HG02588 (cell line): ENCODE results near the gene OLFML2B.

ENCODE experiments used
- ATAC-seq: cut with Tn5 transposase; IDR thresholded peaks from one replicate; pipeline ENCODE4 v1.9.1; 2021; ENCODE audit warnings: mild to moderate bottlenecking, moderate library complexity; ENCODE audit not compliant: unreplicated experiment

OLFML2B gene

GRCh38 chr1:161981735-161982506, 41.7 kb downstream of the OLFML2B start:
- ATAC-seq: no peak

GRCh38 chr1:161981126-161981525, 42.5 kb downstream of the OLFML2B start:
- ATAC-seq: no peak

- ATAC-seq: no peak
Measured at GRCh38 chr1:161978011-161978790, 45.5 kb downstream of the OLFML2B start.

- ATAC-seq: no peak
Measured at GRCh38 chr1:161973924-161974845, 49.5 kb downstream of the OLFML2B start.

- ATAC-seq: no peak
Measured at GRCh38 chr1:161972828-161973227, 50.8 kb downstream of the OLFML2B start.

GRCh38 chr1:161970633-161971032, 53.0 kb downstream of the OLFML2B start:
- ATAC-seq: no peak

GRCh38 chr1:161970036-161970435, 53.6 kb downstream of the OLFML2B start:
- no peak for ATAC-seq

GRCh38 chr1:161966067-161966466, 57.6 kb downstream of the OLFML2B start:
- no peak for ATAC-seq

GRCh38 chr1:161962091-161962887, 61.4 kb downstream of the OLFML2B start:
- peak; percentile 76 for ATAC-seq

- ATAC-seq: no peak
Measured at GRCh38 chr1:161958425-161958824, 65.2 kb downstream of the OLFML2B start.

- no peak for ATAC-seq
Measured at GRCh38 chr1:161956930-161957329, 66.7 kb downstream of the OLFML2B start.

- no peak for ATAC-seq
Measured at GRCh38 chr1:161956097-161956496, 67.6 kb downstream of the OLFML2B start.

GRCh38 chr1:161955606-161956005, 68.1 kb downstream of the OLFML2B start:
- ATAC-seq: no peak

GRCh38 chr1:161954466-161954865, 69.2 kb downstream of the OLFML2B start:
- ATAC-seq: no peak

GRCh38 chr1:161954050-161954449, 69.6 kb downstream of the OLFML2B start:
- no peak for ATAC-seq

- no peak for ATAC-seq
Measured at GRCh38 chr1:161953256-161953920, 70.3 kb downstream of the OLFML2B start.

- ATAC-seq: no peak
Measured at GRCh38 chr1:161952607-161953172, 71.0 kb downstream of the OLFML2B start.

- no peak for ATAC-seq
Measured at GRCh38 chr1:161951646-161952045, 72.0 kb downstream of the OLFML2B start.

GRCh38 chr1:161950377-161950776, 73.3 kb downstream of the OLFML2B start:
- ATAC-seq: no peak
